BJ (cell line): Measurements from ENCODE around the gene P2RY12. TPM values are rescaled to one million over a fixed set of nuclear protein-coding genes. Genes with fewer than 3 reads are reported as not detected.
A peak's percentile ranks its signal among the peaks of the same experiment; 100 is the strongest.

Experiments used
- CTCF ChIA-PET: fragments of 350-600 bp; formaldehyde crosslinking; extraction: SDS; loops from one replicate; lab custom pipeline; 2021; ENCODE audit warnings: antibody characterized with exemption, inconsistent platforms; lab: Yijun Ruan, JAX
- POLR2A ChIA-PET: fragments of 300-600 bp; sonication (Branson Sonifier 250); formaldehyde crosslinking; extraction: SDS; loops from one replicate; lab custom pipeline; 2021; ENCODE audit warnings: antibody characterized with exemption; lab: Charles Lee
- DNase-seq: peaks from one replicate; pipeline ENCODE4 v3.0.0-alpha.2; 2011; ENCODE audit warnings: low read depth
- H3K27me3 ChIP-seq: 2 replicates; pipeline ENCODE4 v1.6.0; 2011; ENCODE audit warnings: low read length; ENCODE audit not compliant: control insufficient read depth, insufficient read depth
- H3K36me3 ChIP-seq: 2 replicates; pipeline ENCODE4 v1.5.1; 2011; ENCODE audit warnings: low read length; ENCODE audit not compliant: control insufficient read depth, insufficient read depth
- H3K4me3 ChIP-seq: 2 replicates; pipeline ENCODE4 v1.5.1; 2011; ENCODE audit warnings: low read depth, mild to moderate bottlenecking, control low read depth, low read length
- CTCF ChIP-seq: IDR thresholded peaks from 2 replicates; pipeline ENCODE4 v1.5.1; 2011; ENCODE audit warnings: low read depth, mild to moderate bottlenecking, control low read depth, inconsistent platforms, low read length, moderate library complexity; ENCODE audit not compliant: insufficient read depth
- polyA plus RNA-seq: library from polyadenylated mRNA; depleted of rRNA; stranded (reverse); fragments of >200 nt; gene quantifications from 2 replicates; pipeline ENCODE4 v1.2.3, GENCODE V29; 2011

P2RY12 gene
- polyA plus RNA-seq, 1 experiment: not detected

GRCh38 chr3:151382671-151383070, 1.9 kb downstream of the P2RY12 start:
- POLR2A ChIA-PET: no interaction called here
- CTCF ChIA-PET: no interaction called here
- no peaks in the 10 kb centered on the region for H3K27me3 ChIP-seq
- no peak for TF ChIP-seq CTCF
- no peaks in the 10 kb centered on the region for H3K36me3 ChIP-seq
- no peak for DNase-seq
- H3K4me3 ChIP-seq: no peak overlapping the region

- CTCF ChIA-PET: interaction anchor here (0.6 to 1.6 kb wide), 8 partner anchors 9 to 577 kb away, joined by 3 to 5 read pairs (median 3); no protein-coding TSS in a partner anchor
- Histone ChIP-seq H3K4me3 (no peak overlapping the region), H3K27me3 (no peaks in the 10 kb centered on the region), H3K36me3 (no peaks in the 10 kb centered on the region)
- no peak for DNase-seq
- POLR2A ChIA-PET: no interaction called here
- peak; percentile 56 for TF ChIP-seq CTCF
Observed at GRCh38 chr3:151379083-151379734, 5.3 kb downstream of the P2RY12 start.

- Histone ChIP-seq H3K27me3 (no peaks in the 10 kb centered on the region), H3K36me3 (no peaks in the 10 kb centered on the region), H3K4me3 (no peak overlapping the region)
- ChIA-PET POLR2A (no interaction called here), CTCF (interaction anchor here (0.6 to 1.0 kb wide), 2 partner anchors 24 to 49 kb away, joined by 3 to 4 read pairs; no protein-coding TSS in a partner anchor)
- no peak for DNase-seq
- TF ChIP-seq CTCF: no peak
Observed at GRCh38 chr3:151377768-151378385, 6.7 kb downstream of the P2RY12 start.

GRCh38 chr3:151372063-151372820, 12.3 kb downstream of the P2RY12 start:
- CTCF ChIA-PET: interaction anchor here (0.8 kb wide), 1 partner anchor 8 kb away, joined by 3 read pairs; no protein-coding TSS in a partner anchor
- no peak for DNase-seq
- TF ChIP-seq CTCF: no peak
- no peak overlapping the region for H3K4me3 ChIP-seq
- no peaks in the 10 kb centered on the region for H3K36me3 ChIP-seq
- POLR2A ChIA-PET: interaction anchor here (0.6 kb wide), 1 partner anchor 18 kb away, joined by 3 read pairs; no protein-coding TSS in a partner anchor
- H3K27me3 ChIP-seq: no peaks in the 10 kb centered on the region

GRCh38 chr3:151371526-151371925, 13.0 kb downstream of the P2RY12 start:
- H3K36me3 ChIP-seq: no peaks in the 10 kb centered on the region
- DNase-seq: no peak
- ChIA-PET CTCF (interaction anchor here (1.2 kb wide), 1 partner anchor 14 kb away, joined by 3 read pairs; no protein-coding TSS in a partner anchor), POLR2A (interaction anchor here (0.6 kb wide), 1 partner anchor 19 kb away, joined by 3 read pairs; no protein-coding TSS in a partner anchor)
- H3K27me3 ChIP-seq: no peaks in the 10 kb centered on the region
- no peak overlapping the region for H3K4me3 ChIP-seq
- TF ChIP-seq CTCF: no peak
